Fibroblast of mammary gland (primary cell): ENCODE measurements around the gene MOGAT3.

Experiments
- DNase-seq: peaks from one replicate; pipeline ENCODE4 v3.0.0-alpha.2; 2010; ENCODE audit warnings: low read depth
- H3K4me3 ChIP-seq: 2 replicates; pipeline ENCODE4 v1.5.1; 2011; ENCODE audit warnings: low read depth, mild to moderate bottlenecking, low read length, moderate library complexity; ENCODE audit not compliant: control insufficient read depth
- TF ChIP-seq, protein P1 (sequence below): conservative IDR thresholded peaks from 2 replicates; pipeline ENCODE4 v1.5.1; 2011; ENCODE audit warnings: low read depth, low read length, inconsistent platforms; ENCODE audit not compliant: control insufficient read depth, insufficient read depth

Gene MOGAT3

GRCh38 chr7:101172005-101172853, 28.6 kb downstream of the MOGAT3 start:
- no peak overlapping the region for H3K4me3 ChIP-seq
- no peak for DNase-seq
- TF ChIP-seq, protein P1, sequence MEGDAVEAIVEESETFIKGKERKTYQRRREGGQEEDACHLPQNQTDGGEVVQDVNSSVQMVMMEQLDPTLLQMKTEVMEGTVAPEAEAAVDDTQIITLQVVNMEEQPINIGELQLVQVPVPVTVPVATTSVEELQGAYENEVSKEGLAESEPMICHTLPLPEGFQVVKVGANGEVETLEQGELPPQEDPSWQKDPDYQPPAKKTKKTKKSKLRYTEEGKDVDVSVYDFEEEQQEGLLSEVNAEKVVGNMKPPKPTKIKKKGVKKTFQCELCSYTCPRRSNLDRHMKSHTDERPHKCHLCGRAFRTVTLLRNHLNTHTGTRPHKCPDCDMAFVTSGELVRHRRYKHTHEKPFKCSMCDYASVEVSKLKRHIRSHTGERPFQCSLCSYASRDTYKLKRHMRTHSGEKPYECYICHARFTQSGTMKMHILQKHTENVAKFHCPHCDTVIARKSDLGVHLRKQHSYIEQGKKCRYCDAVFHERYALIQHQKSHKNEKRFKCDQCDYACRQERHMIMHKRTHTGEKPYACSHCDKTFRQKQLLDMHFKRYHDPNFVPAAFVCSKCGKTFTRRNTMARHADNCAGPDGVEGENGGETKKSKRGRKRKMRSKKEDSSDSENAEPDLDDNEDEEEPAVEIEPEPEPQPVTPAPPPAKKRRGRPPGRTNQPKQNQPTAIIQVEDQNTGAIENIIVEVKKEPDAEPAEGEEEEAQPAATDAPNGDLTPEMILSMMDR: no peak

DNA sequence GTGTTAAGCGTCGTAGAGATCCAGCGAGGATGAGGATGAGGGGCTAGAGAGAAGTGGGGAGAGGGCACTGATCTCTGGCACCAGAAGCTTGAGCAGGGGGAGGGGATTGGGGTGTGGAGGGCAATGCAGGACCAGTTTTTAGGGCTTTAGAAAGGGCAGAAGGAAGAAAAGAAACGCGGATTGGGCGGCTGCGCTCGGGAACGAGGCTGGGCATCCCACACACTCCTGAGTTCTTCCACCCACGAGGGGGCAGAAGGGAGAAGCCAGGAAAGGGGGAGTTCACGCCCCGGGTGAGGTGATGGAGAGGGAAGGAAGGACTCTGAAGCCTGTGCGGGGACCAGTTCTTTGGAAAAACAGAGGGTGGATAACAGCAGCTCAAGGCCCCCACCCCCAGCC, 29.4 kb downstream of the MOGAT3 start:
- H3K4me3 ChIP-seq: no peak overlapping the region
- TF ChIP-seq, protein P1: peak; percentile 15
- DNase-seq: no peak

GRCh38 chr7:101170617-101171441, 30.0 kb downstream of the MOGAT3 start:
- no peak for DNase-seq
- no peak overlapping the region for H3K4me3 ChIP-seq
- TF ChIP-seq, protein P1: no peak

GRCh38 chr7:101169838-101170551, 30.8 kb downstream of the MOGAT3 start:
- peak; percentile 57 for DNase-seq
- peak overlapping the region; percentile 6 for H3K4me3 ChIP-seq
- TF ChIP-seq, protein P1: peak; percentile 80

DNA sequence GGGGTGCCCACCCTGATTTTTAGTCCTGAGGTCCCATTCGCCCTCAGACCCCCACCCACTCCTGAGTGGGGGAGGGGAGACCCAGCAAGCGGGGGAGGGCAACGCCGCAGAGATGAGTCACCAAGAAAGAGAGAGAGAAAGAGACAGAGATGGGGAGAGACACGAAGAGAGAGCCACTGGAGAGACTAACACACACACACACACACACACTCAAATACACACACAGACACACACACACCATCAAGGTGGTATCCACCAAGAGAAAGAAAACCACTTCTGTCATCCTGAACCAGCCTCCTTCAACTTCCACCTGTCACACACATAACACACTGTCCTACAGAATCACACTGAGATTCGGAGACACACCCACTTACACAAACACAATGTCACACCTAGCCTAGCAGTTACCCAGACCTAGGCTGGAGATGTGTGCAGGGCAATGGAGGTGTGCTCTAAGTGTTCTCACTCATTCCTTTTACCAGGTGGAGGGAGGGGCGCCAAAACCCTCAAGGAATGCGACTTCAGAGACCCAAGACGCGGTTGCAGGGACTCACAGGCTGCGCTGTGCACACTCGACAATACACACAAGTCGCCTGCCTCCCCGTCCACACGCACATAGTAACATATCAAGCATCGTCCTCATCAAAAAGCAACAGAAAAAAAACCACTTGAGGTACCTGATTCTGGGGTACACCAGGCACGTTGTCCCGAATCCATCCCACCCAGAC, 31.6 kb downstream of the MOGAT3 start:
- peak overlapping the region; percentile 6 for H3K4me3 ChIP-seq
- DNase-seq: no peak
- TF ChIP-seq, protein P1: no peak
